HepG2 (cell line): Measurements from ENCODE around the gene RFTN1. TPM values are rescaled to one million over a fixed set of nuclear protein-coding genes. Genes with fewer than 3 reads are reported as not detected.
A peak's percentile ranks its signal among the peaks of the same experiment; 100 is the strongest.

Experiments used
- ATAC-seq: fragments of 200-7000 bp; cut with Tn5 transposase; 3 replicates; pipeline ENCODE4 v1.9.1; 2020; ENCODE audit warnings: mild to moderate bottlenecking, moderate library complexity
- BruUV-seq: library from RNA; stranded (reverse); fragments of 400-500 nt; replicated peaks from 2 replicates; lab custom pipeline; 2021; lab: Mats Ljungman, UMichigan
- CTCF ChIA-PET: fragments of 300-600 bp; formaldehyde crosslinking; extraction: SDS; loops from one replicate; lab custom pipeline; 2021; ENCODE audit warnings: low total read pairs, inconsistent platforms, low intra/inter-chr PET ratio; lab: Yijun Ruan, JAX
- POLR2A ChIA-PET: fragments of 350-600 bp; sonication (Branson Sonifier 250); formaldehyde crosslinking; loops from one replicate; lab custom pipeline; 2020; ENCODE audit warnings: antibody characterized with exemption, inconsistent platforms; lab: Yijun Ruan, JAX
- DNase-seq: peaks from one replicate; pipeline ENCODE4 v3.0.0-alpha.2; 2015; ENCODE audit warnings: low spot score
- FAIRE-seq: peaks from 3 replicates; lab custom pipeline; 2011; peaks lifted over from hg19 to GRCh38; lab: Jason Lieb, UNC
- H2AFZ ChIP-seq: one replicate; pipeline ENCODE4 v1.6.1; 2011; ENCODE audit warnings: low read length, inconsistent platforms
- H3K27ac ChIP-seq: fragments of 300-600 bp; 3 replicates; pipeline ENCODE4 v1.8.0; 2011; ENCODE audit warnings: mixed run types, mild to moderate bottlenecking, mixed read lengths, low read length, inconsistent platforms; ENCODE audit not compliant: insufficient read depth; ENCODE audit errors: extremely low read length
- H3K27me3 ChIP-seq, 2 experiments: fragments of 200-600 bp in 1 of 2; 2 replicates in 1 of 2; 3 replicates in 1 of 2; pipeline versions ENCODE4 v1.6.0 to v1.8.0; 2011; ENCODE audit warnings: low read length in 2 of 2, mild to moderate bottlenecking in 2 of 2, moderate library complexity in 2 of 2, inconsistent platforms in 1 of 2; ENCODE audit not compliant: insufficient read depth in 2 of 2, control insufficient read depth in 1 of 2
- H3K36me3 ChIP-seq, 2 experiments: fragments of 200-600 bp in 1 of 2; replicated peaks in 1 of 2; 2 replicates in 1 of 2; 3 replicates in 1 of 2; pipeline versions ENCODE4 v1.5.1 to v1.8.0; 2011; ENCODE audit warnings: low read length in 2 of 2, inconsistent platforms in 1 of 2; ENCODE audit not compliant: insufficient read depth in 2 of 2, control insufficient read depth in 1 of 2
- H3K4me1 ChIP-seq: 2 replicates; pipeline ENCODE4 v1.5.1; 2012; ENCODE audit warnings: low read length, inconsistent platforms; ENCODE audit not compliant: insufficient read depth
- H3K4me2 ChIP-seq: 2 replicates; pipeline ENCODE4 v1.6.0; 2011; ENCODE audit warnings: low read depth, low read length, inconsistent platforms
- H3K4me3 ChIP-seq, 3 experiments: fragments of 200-600 bp in 1 of 3; sonication (generic), shearing (Covaris generic) in 1 of 3; replicated peaks in 1 of 3; 2 replicates each; pipeline ENCODE4 v1.5.1; 2011 to 2016; ENCODE audit warnings: low read length in 3 of 3, inconsistent platforms in 2 of 3, low read depth in 2 of 3, mild to moderate bottlenecking in 2 of 3, control low read depth in 1 of 3, mixed read lengths in 1 of 3; ENCODE audit not compliant: insufficient read depth in 1 of 3
- H3K79me2 ChIP-seq: one replicate; pipeline ENCODE4 v1.6.1; 2011; ENCODE audit warnings: low read length, inconsistent platforms; ENCODE audit not compliant: insufficient read depth
- H3K9ac ChIP-seq: 2 replicates; pipeline ENCODE4 v1.6.0; 2011; ENCODE audit warnings: mild to moderate bottlenecking, low read depth, low read length, inconsistent platforms; ENCODE audit not compliant: insufficient read depth
- H3K9me3 ChIP-seq: 2 replicates; pipeline ENCODE4 v1.5.1; 2012; ENCODE audit warnings: mild to moderate bottlenecking, low read length
- H4K20me1 ChIP-seq: 2 replicates; pipeline ENCODE4 v1.6.0; 2011; ENCODE audit warnings: inconsistent platforms, mild to moderate bottlenecking, low read length, moderate library complexity; ENCODE audit not compliant: insufficient read depth
- CENPX ChIP-seq: sonication (generic); formaldehyde crosslinking; IDR thresholded peaks from 2 replicates; pipeline ENCODE4 v1.9.0; 2021; ENCODE audit warnings: mild to moderate bottlenecking, missing genetic modification reagents, moderate library complexity
- CREB3 ChIP-seq: sonication (generic); formaldehyde crosslinking; IDR thresholded peaks from 2 replicates; pipeline ENCODE4 v1.5.0; 2020; ENCODE audit warnings: missing genetic modification reagents
- ERF ChIP-seq: IDR thresholded peaks from 2 replicates; pipeline ENCODE4 v1.6.1; 2018; ENCODE audit warnings: missing biosample characterization, missing genetic modification reagents
- FOXK2 ChIP-seq: fragments of 450-650 bp; IDR thresholded peaks from 2 replicates; pipeline ENCODE4 v1.6.1; 2016
- GATA4 ChIP-seq: sonication (generic); IDR thresholded peaks from 2 replicates; pipeline ENCODE4 v1.6.1; 2016; ENCODE audit warnings: antibody characterized with exemption, low read depth, borderline replicate concordance
- SMC3 ChIP-seq: IDR thresholded peaks from 2 replicates; pipeline ENCODE4 v1.6.1; 2011; ENCODE audit warnings: low read length, improper control_type of control experiment
- THAP8 ChIP-seq: sonication (generic); formaldehyde crosslinking; IDR thresholded peaks from 2 replicates; pipeline ENCODE4 v1.5.1; 2020; ENCODE audit warnings: missing genetic modification reagents, mild to moderate bottlenecking, borderline replicate concordance
- ZBTB20 ChIP-seq: sonication (generic); formaldehyde crosslinking; IDR thresholded peaks from 2 replicates; pipeline ENCODE4 v1.8.1; 2023; ENCODE audit warnings: missing genetic modification reagents, low read depth, mild to moderate bottlenecking, borderline replicate concordance
- ZHX1 ChIP-seq: sonication (generic); formaldehyde crosslinking; IDR thresholded peaks from 2 replicates; pipeline ENCODE4 v1.8.1; 2022; ENCODE audit warnings: low read depth, mild to moderate bottlenecking, missing genetic modification reagents
- ZIK1 ChIP-seq: sonication (generic); formaldehyde crosslinking; IDR thresholded peaks from 2 replicates; pipeline ENCODE4 v1.5.0; 2020; ENCODE audit warnings: mild to moderate bottlenecking, low read depth, missing genetic modification reagents, borderline replicate concordance
- ZNF337 ChIP-seq: sonication (generic); formaldehyde crosslinking; IDR thresholded peaks from 2 replicates; pipeline ENCODE4 v1.5.1; 2020; ENCODE audit warnings: missing genetic modification reagents, low read depth, mild to moderate bottlenecking, borderline replicate concordance
- ZNF883 ChIP-seq: sonication (generic); formaldehyde crosslinking; IDR thresholded peaks from 2 replicates; pipeline ENCODE4 v1.5.1; 2020; ENCODE audit warnings: mild to moderate bottlenecking, missing genetic modification reagents; ENCODE audit errors: not compliant biosample characterization
- ZZZ3 ChIP-seq: sonication (generic); formaldehyde crosslinking; IDR thresholded peaks from 2 replicates; pipeline ENCODE4 v1.4.0; 2020; ENCODE audit warnings: missing genetic modification reagents, mild to moderate bottlenecking, borderline replicate concordance
- WGBS: methylation state at CpG from one replicate; pipeline ENCODE4 v1.1.6; 2017; ENCODE audit warnings: low lambda C conversion rate; 5-methylcytosine and 5-hydroxymethylcytosine counted together
- in situ Hi-C: cut with HindIII; loops from 2 replicates; pipeline ENCODE4 v1.10.0; 2017; ENCODE audit warnings: low pct_unique_long_range_greater_than_20kb; ENCODE audit not compliant: extremely low pct_ligation_motif_present
- intact Hi-C: fragments of 100-400 bp; cut with micrococcal nuclease; formaldehyde crosslinking; loops from one replicate; pipeline ENCODE4 v1.10.0; 2022; ENCODE audit not compliant: unreplicated experiment
- polyA plus RNA-seq, 8 experiments: library from polyadenylated mRNA; depleted of rRNA in 3 of 8; stranded (reverse) in 7 of 8; unstranded in 1 of 8; fragments of >200 nt; fragmentation: Illumina TruSeq in 4 of 8; extraction: Trizol in 4 of 8; gene quantifications; 2 replicates each; pipeline versions ENCODE4 v1.2.1 to v1.2.3, GENCODE V29; 2011 to 2016; ENCODE audit warnings: low read depth in 4 of 8, missing spikeins in 1 of 8, mixed read lengths in 1 of 8; ENCODE audit not compliant: insufficient read depth in 1 of 8
- total RNA-seq, 5 experiments: library from RNA; depleted of rRNA; stranded (reverse); fragments of >200 nt; fragmentation: Illumina TruSeq; extraction: Trizol; gene quantifications; 2 replicates each; pipeline ENCODE4 v1.2.3, GENCODE V29; 2016; ENCODE audit warnings: low read depth in 1 of 5
- TF ChIP-seq, protein P1 (sequence below): sonication (generic); formaldehyde crosslinking; conservative IDR thresholded peaks from 2 replicates; pipeline ENCODE4 v1.8.0; 2022; ENCODE audit warnings: low read depth, missing genetic modification reagents

Gene RFTN1
- total and polyA plus RNA-seq, 2 of the 13 experiments (the other 11 are each of a cell fraction or from before 2014, with no cell fraction given) = not detected

- no peak for TF ChIP-seq THAP8 (CRISPR knock-in tag)
- TF ChIP-seq, all 625 proteins: peak for 0
Observed at GRCh38 chr3:16334909-16335308, 178.6 kb downstream of the RFTN1 start (continued).

DNA sequence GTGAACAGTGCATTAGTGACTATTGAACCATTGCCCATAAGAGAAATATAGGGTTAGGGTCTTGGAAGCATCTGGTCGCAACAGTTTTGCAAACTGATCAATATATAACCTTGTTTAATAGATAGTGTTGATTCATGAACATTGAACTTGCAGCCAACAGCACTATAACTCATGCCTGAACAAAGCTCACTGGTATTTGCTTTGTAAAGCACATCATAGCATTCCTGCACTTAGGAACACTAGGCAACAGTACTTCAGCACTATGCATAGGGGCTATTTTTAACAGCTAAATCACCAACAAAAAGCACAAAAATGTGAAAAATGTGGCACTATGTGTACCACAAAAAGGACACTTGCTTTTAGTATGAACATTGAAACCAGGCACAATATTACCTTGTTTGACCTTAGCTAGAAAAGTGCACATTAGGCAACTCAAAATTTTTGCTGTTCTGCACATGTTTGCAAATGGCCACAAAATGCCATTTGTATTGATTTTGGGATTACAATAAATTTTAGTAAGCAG lies 180.5 kb downstream of the RFTN1 start:
- CTCF ChIA-PET = no interaction called here
- TF ChIP-seq CENPX (CRISPR knock-in tag) = no peak
- peak; percentile 56 for TF ChIP-seq FOXK2
- TF ChIP-seq, protein P1, sequence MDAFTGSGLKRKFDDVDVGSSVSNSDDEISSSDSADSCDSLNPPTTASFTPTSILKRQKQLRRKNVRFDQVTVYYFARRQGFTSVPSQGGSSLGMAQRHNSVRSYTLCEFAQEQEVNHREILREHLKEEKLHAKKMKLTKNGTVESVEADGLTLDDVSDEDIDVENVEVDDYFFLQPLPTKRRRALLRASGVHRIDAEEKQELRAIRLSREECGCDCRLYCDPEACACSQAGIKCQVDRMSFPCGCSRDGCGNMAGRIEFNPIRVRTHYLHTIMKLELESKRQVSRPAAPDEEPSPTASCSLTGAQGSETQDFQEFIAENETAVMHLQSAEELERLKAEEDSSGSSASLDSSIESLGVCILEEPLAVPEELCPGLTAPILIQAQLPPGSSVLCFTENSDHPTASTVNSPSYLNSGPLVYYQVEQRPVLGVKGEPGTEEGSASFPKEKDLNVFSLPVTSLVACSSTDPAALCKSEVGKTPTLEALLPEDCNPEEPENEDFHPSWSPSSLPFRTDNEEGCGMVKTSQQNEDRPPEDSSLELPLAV (CRISPR knock-in tag) = no peak
- no peak for TF ChIP-seq ZIK1
- no peak for TF ChIP-seq GATA4
- no peak for TF ChIP-seq CREB3 (CRISPR knock-in tag)
- TF ChIP-seq ERF (CRISPR knock-in tag) = peak; percentile 45; the same call in 1 of the 2 replicates
- TF ChIP-seq ZHX1 (CRISPR knock-in tag) = no peak
- no peak for TF ChIP-seq SMC3
- TF ChIP-seq ZBTB20 = no peak
- TF ChIP-seq ZNF883 (CRISPR knock-in tag) = no peak
- TF ChIP-seq ZNF337 (CRISPR knock-in tag) = 0 out of 2 replicates have a peak, but pooled peaks have one; percentile 86
- no peak for TF ChIP-seq ZZZ3 (CRISPR knock-in tag)

More for the DNA sequence above, 180.5 kb downstream of the RFTN1 start:
- FAIRE-seq (peak; percentile 64), DNase-seq (peak; percentile 93), ATAC-seq (peak; percentile 99)
- H2AFZ ChIP-seq = no peak overlapping the region
- H3K4me1 ChIP-seq = peaks cover 54% of the 10 kb centered on the region
- H3K27ac ChIP-seq = peak overlapping the region; percentile 85
- no peaks in the 10 kb centered on the region for H3K79me2 ChIP-seq
- H3K9ac ChIP-seq = 0 out of 2 replicates have a peak overlapping the region, but pooled peaks have one; percentile 6
- no peak overlapping the region for H3K4me3 ChIP-seq
- intact Hi-C loops = no loop called here
- H3K36me3 ChIP-seq = peaks cover 2 to 5% of the 10 kb centered on the region in 2 experiments; a peak in 2 of 5 replicates
- in situ Hi-C loops = no loop called here
- POLR2A ChIA-PET = interaction anchor here (0.6 to 1.2 kb wide), 4 partner anchors 9 to 81 kb away, joined by 4 to 9 read pairs (median 6); partner anchors contain the start of genes DPH3 and OXNAD1
- H3K27me3 ChIP-seq = no peaks in the 10 kb centered on the region
- 4% methylated on average over 1 of the region's 1 CpG for WGBS
- peak overlapping the region; percentile 25; the same call in 1 of the 2 replicates for H3K4me2 ChIP-seq
- H3K9me3 ChIP-seq = peaks cover 10% of the 10 kb centered on the region
- H4K20me1 ChIP-seq = no peaks in the 10 kb centered on the region
- BruUV-seq = no TSS peak
